HepG2 (cell line): ENCODE measurements around the gene C20orf204. TPM values are rescaled to one million over a fixed set of nuclear protein-coding genes. Genes with fewer than 3 reads are reported as not detected.

Experiments
- AKAP8 ChIP-seq: sonication (generic); formaldehyde crosslinking; IDR thresholded peaks from 2 replicates; pipeline ENCODE4 v1.5.1; 2020; ENCODE audit warnings: mild to moderate bottlenecking, missing genetic modification reagents
- ERF ChIP-seq: IDR thresholded peaks from 2 replicates; pipeline ENCODE4 v1.6.1; 2018; ENCODE audit warnings: missing biosample characterization, missing genetic modification reagents
- GTF3A ChIP-seq: sonication (generic); formaldehyde crosslinking; conservative IDR thresholded peaks from 2 replicates; pipeline ENCODE4 v1.4.0; 2020; ENCODE audit warnings: mild to moderate bottlenecking, missing genetic modification reagents
- MAFK ChIP-seq, 2 experiments: IDR thresholded peaks in 1 of 2; conservative IDR thresholded peaks in 1 of 2; 2 replicates each; pipeline ENCODE4 v1.6.1; 2011; ENCODE audit warnings: improper control_type of control experiment in 2 of 2, low read length in 2 of 2
- POLR2AphosphoS2 ChIP-seq: IDR thresholded peaks from 2 replicates; pipeline ENCODE4 v1.6.1; 2011; ENCODE audit warnings: low read depth, low read length, improper control_type of control experiment
- SALL2 ChIP-seq: sonication (generic); formaldehyde crosslinking; IDR thresholded peaks from 2 replicates; pipeline ENCODE4 v1.8.1; 2023; ENCODE audit warnings: mild to moderate bottlenecking, missing genetic modification reagents, inconsistent platforms
- SKIL ChIP-seq: sonication (generic); formaldehyde crosslinking; IDR thresholded peaks from 2 replicates; pipeline ENCODE4 v1.8.0; 2022; ENCODE audit warnings: missing genetic modification reagents, mild to moderate bottlenecking, moderate library complexity, borderline replicate concordance
- SMC3 ChIP-seq: IDR thresholded peaks from 2 replicates; pipeline ENCODE4 v1.6.1; 2011; ENCODE audit warnings: low read length, improper control_type of control experiment
- YEATS4 ChIP-seq: sonication (generic); formaldehyde crosslinking; IDR thresholded peaks from 2 replicates; pipeline ENCODE4 v1.4.0; 2020; ENCODE audit warnings: missing genetic modification reagents, borderline replicate concordance
- ZNF331 ChIP-seq: sonication (generic); formaldehyde crosslinking; IDR thresholded peaks from 2 replicates; pipeline ENCODE4 v1.4.0; 2020; ENCODE audit warnings: missing genetic modification reagents
- ZNF605 ChIP-seq: sonication (generic); formaldehyde crosslinking; IDR thresholded peaks from 2 replicates; pipeline ENCODE4 v1.8.0; 2022; ENCODE audit warnings: mild to moderate bottlenecking, missing genetic modification reagents
- ZNF615 ChIP-seq: sonication (generic); formaldehyde crosslinking; IDR thresholded peaks from 2 replicates; pipeline ENCODE4 v1.5.0; 2020; ENCODE audit warnings: mild to moderate bottlenecking, missing genetic modification reagents, borderline replicate concordance
- ZNF629 ChIP-seq: sonication (generic); formaldehyde crosslinking; conservative IDR thresholded peaks from 2 replicates; pipeline ENCODE4 v1.5.0; 2020; ENCODE audit warnings: missing genetic modification reagents
- ZNF850 ChIP-seq: sonication (generic); formaldehyde crosslinking; conservative IDR thresholded peaks from 2 replicates; pipeline ENCODE4 v1.9.0; 2021; ENCODE audit warnings: mild to moderate bottlenecking, missing genetic modification reagents
- polyA plus RNA-seq, 8 experiments: library from polyadenylated mRNA; depleted of rRNA in 3 of 8; stranded (reverse) in 7 of 8; unstranded in 1 of 8; fragments of >200 nt; fragmentation: Illumina TruSeq in 4 of 8; extraction: Trizol in 4 of 8; gene quantifications; 2 replicates each; pipeline versions ENCODE4 v1.2.1 to v1.2.3, GENCODE V29; 2011 to 2016; ENCODE audit warnings: low read depth in 4 of 8, missing spikeins in 1 of 8, mixed read lengths in 1 of 8; ENCODE audit not compliant: insufficient read depth in 1 of 8
- total RNA-seq, 5 experiments: library from RNA; depleted of rRNA; stranded (reverse); fragments of >200 nt; fragmentation: Illumina TruSeq; extraction: Trizol; gene quantifications; 2 replicates each; pipeline ENCODE4 v1.2.3, GENCODE V29; 2016; ENCODE audit warnings: low read depth in 1 of 5
- TF ChIP-seq, protein P1 (sequence below): sonication (generic); formaldehyde crosslinking; IDR thresholded peaks from 2 replicates; pipeline ENCODE4 v1.9.0; 2022; ENCODE audit warnings: low read depth, missing genetic modification reagents
- TF ChIP-seq, protein P2 (sequence below): sonication (generic); formaldehyde crosslinking; conservative IDR thresholded peaks from 2 replicates; pipeline ENCODE4 v1.4.0; 2020; ENCODE audit warnings: mild to moderate bottlenecking, missing genetic modification reagents, moderate library complexity

Gene C20orf204
- total and polyA plus RNA-seq, 2 of the 13 experiments (the other 11 are each of a cell fraction or from before 2014, with no cell fraction given) = 22.1 to 80.0 TPM

DNA sequence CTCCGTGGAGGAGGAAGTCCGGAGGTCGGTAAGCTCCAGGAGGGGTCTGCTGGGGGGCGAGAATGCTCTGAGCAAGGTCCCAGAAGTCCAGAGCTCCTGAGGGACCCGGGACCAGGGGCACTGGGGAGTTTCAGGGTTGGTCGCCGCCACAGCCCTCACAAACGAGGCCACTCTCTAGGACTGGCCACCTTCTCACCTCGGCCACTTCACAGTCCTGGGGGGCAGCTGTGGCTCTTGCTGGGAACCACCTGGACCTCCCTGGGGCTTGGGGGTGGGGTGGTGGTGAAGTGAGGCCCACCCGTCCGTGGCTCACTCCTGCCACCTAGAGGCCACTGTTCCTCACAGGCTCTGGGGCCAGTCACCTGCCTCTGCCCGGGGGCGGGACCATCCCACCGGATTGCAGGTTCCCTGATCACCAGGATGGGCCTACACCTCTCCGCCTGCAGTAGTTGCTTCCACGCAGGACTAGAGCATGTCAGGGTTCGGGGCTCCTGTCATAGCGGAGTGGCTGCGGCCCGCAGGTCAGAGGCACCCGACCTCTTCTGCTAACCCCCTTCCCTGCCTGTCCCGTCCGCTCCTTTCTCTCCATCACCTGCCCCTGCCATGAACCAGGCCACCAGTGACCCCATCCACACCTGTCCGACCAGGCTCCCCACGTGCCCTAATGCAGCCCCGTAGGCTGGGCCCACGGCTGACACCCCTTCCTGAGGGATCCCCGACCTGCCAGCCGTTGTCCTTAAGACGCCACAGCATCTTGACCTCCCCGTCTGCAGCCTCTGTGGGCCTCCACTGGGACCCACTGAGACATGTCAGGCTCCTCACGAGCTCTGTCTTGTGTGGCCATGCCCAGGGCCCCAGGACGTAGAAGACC, 21.9 kb downstream of the C20orf204 start (continued):
- TF ChIP-seq ERF (no peak; the same call in 1 of the 2 replicates), POLR2AphosphoS2 (no peak), AKAP8 (CRISPR knock-in tag) (no peak; the same call in none of the 2 replicates), YEATS4 (CRISPR knock-in tag) (no peak), GTF3A (CRISPR knock-in tag) (0 out of 2 replicates have a peak, but pooled peaks have one; percentile 29), ZNF615 (CRISPR knock-in tag) (no peak), ZNF331 (CRISPR knock-in tag) (peak; percentile 46; the same call in 1 of the 2 replicates), SKIL (CRISPR knock-in tag) (no peak; the same call in 1 of the 2 replicates), ZNF629 (CRISPR knock-in tag) (peak; percentile 32; the same call in 1 of the 2 replicates), ZNF605 (no peak), SALL2 (CRISPR knock-in tag) (peak; percentile 99), ZNF850 (CRISPR knock-in tag) (no peak), SMC3 (peak; percentile 51; the same call in 1 of the 2 replicates), MAFK (conservative IDR thresholded peaks at IDR 0.05 in 1 of 2, IDR thresholded peaks at IDR 0.05 in 1 of 2; ENCODE audit: low read length in 2 of 2) (no peak)
- TF ChIP-seq, protein P1, sequence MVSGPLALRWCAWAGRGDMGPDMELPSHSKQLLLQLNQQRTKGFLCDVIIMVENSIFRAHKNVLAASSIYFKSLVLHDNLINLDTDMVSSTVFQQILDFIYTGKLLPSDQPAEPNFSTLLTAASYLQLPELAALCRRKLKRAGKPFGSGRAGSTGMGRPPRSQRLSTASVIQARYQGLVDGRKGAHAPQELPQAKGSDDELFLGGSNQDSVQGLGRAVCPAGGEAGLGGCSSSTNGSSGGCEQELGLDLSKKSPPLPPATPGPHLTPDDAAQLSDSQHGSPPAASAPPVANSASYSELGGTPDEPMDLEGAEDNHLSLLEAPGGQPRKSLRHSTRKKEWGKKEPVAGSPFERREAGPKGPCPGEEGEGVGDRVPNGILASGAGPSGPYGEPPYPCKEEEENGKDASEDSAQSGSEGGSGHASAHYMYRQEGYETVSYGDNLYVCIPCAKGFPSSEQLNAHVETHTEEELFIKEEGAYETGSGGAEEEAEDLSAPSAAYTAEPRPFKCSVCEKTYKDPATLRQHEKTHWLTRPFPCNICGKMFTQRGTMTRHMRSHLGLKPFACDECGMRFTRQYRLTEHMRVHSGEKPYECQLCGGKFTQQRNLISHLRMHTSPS = peak; percentile 42; the same call in 1 of the 2 replicates
- TF ChIP-seq, protein P2, sequence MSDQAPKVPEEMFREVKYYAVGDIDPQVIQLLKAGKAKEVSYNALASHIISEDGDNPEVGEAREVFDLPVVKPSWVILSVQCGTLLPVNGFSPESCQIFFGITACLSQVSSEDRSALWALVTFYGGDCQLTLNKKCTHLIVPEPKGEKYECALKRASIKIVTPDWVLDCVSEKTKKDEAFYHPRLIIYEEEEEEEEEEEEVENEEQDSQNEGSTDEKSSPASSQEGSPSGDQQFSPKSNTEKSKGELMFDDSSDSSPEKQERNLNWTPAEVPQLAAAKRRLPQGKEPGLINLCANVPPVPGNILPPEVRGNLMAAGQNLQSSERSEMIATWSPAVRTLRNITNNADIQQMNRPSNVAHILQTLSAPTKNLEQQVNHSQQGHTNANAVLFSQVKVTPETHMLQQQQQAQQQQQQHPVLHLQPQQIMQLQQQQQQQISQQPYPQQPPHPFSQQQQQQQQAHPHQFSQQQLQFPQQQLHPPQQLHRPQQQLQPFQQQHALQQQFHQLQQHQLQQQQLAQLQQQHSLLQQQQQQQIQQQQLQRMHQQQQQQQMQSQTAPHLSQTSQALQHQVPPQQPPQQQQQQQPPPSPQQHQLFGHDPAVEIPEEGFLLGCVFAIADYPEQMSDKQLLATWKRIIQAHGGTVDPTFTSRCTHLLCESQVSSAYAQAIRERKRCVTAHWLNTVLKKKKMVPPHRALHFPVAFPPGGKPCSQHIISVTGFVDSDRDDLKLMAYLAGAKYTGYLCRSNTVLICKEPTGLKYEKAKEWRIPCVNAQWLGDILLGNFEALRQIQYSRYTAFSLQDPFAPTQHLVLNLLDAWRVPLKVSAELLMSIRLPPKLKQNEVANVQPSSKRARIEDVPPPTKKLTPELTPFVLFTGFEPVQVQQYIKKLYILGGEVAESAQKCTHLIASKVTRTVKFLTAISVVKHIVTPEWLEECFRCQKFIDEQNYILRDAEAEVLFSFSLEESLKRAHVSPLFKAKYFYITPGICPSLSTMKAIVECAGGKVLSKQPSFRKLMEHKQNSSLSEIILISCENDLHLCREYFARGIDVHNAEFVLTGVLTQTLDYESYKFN (CRISPR knock-in tag) = peak; percentile 31
